Measurements from ENCODE around the gene CNTNAP2. TPM values are rescaled to one million over a fixed set of nuclear protein-coding genes. Genes with fewer than 3 reads are reported as not detected.

CNTNAP2 gene
- total RNA-seq, 2 experiments from 2014 or later: 0.28 TPM; not detected in 1

DNA sequence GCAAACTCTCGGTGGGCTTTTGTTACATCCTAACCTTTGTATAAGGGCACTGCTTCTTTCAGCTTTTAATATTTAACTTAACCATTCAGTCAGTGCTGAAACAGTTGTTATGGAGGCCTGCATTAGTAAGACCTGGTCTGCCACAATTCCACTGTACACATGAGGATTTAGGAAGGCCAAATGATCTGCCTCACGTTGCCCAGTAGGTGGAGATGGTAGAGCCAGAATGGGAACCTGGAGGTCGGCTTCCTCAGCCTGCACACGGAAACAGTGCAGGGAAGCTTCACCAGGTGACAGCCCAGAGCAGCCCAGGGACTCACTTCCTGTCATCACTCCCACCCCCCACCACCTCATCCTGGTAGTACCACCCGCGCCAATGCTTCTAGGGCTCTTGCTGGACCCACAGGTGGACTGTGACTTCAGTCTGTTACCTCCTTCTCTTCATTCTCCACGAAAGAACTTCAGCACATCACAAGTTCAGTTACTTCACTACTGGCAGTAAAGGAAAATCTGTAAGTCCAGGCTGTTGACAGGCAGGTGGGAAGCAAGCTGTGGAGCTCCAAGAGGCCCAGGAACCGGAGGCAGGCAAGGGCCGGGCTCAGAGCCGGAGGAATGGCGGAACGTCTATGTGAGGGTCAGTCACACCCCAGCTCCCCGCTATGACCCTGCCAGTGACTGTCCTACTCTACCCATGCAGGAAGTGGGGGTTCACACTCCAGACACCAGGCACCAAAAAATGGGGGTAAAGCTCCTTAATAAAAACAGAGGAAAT lies 1993.7 kb downstream of the CNTNAP2 start:
- intact Hi-C loops (cut with micrococcal nuclease; ENCODE audit: unreplicated experiment): no loop called here
- H3K79me2 ChIP-seq (ENCODE audit: insufficient read depth, low read depth, low read length): no peaks in the 10 kb centered on the region
- no peak for DNase-seq (ENCODE audit: low spot score)
- H3K9me2 ChIP-seq (ENCODE audit: insufficient read depth, low read length): no peaks in the 10 kb centered on the region
- H2AFZ ChIP-seq (ENCODE audit: low read length): no peak overlapping the region
- CTCF ChIA-PET (ENCODE audit: unreplicated experiment): no interaction called here
- H3K9me3 ChIP-seq (ENCODE audit: low read length): no peaks in the 10 kb centered on the region
- H3K36me3 ChIP-seq (ENCODE audit: insufficient read depth, low read length): no peaks in the 10 kb centered on the region
- POLR2A ChIA-PET: interaction anchor here (0.7 kb wide), 1 partner anchor 52 kb away, joined by 3 read pairs; no protein-coding TSS in a partner anchor
- no peak overlapping the region for H3K4me2 ChIP-seq (ENCODE audit: low read length)
- BruUV-seq (replicated peaks): no TSS peak
- no peak overlapping the region for H3K27ac ChIP-seq (ENCODE audit: low read depth, low read length, poor library complexity, severe bottlenecking)
- H3K4me1 ChIP-seq (ENCODE audit: insufficient read depth, low read length, poor library complexity, severe bottlenecking): no peaks in the 10 kb centered on the region
- TF ChIP-seq, protein P1, sequence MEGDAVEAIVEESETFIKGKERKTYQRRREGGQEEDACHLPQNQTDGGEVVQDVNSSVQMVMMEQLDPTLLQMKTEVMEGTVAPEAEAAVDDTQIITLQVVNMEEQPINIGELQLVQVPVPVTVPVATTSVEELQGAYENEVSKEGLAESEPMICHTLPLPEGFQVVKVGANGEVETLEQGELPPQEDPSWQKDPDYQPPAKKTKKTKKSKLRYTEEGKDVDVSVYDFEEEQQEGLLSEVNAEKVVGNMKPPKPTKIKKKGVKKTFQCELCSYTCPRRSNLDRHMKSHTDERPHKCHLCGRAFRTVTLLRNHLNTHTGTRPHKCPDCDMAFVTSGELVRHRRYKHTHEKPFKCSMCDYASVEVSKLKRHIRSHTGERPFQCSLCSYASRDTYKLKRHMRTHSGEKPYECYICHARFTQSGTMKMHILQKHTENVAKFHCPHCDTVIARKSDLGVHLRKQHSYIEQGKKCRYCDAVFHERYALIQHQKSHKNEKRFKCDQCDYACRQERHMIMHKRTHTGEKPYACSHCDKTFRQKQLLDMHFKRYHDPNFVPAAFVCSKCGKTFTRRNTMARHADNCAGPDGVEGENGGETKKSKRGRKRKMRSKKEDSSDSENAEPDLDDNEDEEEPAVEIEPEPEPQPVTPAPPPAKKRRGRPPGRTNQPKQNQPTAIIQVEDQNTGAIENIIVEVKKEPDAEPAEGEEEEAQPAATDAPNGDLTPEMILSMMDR (conservative IDR thresholded peaks at IDR 0.05; ENCODE audit: low read length): no peak
- no peak for TF ChIP-seq EZH2phosphoT487 (IDR thresholded peaks at IDR 0.05; ENCODE audit: borderline replicate concordance, low read depth, low read length)
- H4K20me1 ChIP-seq (ENCODE audit: insufficient read depth, low read length): no peaks in the 10 kb centered on the region
- H3K4me3 ChIP-seq (ENCODE audit: low read depth, low read length, poor library complexity, severe bottlenecking): no peak overlapping the region

DNA sequence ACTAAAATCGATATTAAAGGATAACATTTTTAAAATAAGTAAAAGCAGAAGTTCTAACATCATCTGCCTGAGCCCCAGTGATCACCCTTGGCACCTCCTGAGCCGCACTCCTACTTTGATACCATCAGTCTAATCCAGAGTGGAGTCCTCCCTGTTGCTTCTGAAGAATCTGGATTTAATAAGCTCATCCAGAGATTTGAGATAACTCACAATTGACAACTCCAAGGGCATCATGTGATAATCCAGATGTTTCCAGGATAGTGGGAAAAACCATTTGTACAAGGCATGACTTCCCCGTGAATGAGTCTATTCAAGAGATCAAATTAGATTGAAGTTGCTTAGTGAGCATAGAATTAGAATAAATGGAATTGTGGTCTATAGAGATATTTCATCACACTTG lies 1998.2 kb downstream of the CNTNAP2 start:
- Histone ChIP-seq H2AFZ (ENCODE audit: low read length) (no peak overlapping the region), H3K79me2 (ENCODE audit: insufficient read depth, low read depth, low read length) (no peaks in the 10 kb centered on the region), H4K20me1 (ENCODE audit: insufficient read depth, low read length) (no peaks in the 10 kb centered on the region), H3K4me1 (ENCODE audit: insufficient read depth, low read length, poor library complexity, severe bottlenecking) (no peaks in the 10 kb centered on the region), H3K27ac (ENCODE audit: low read depth, low read length, poor library complexity, severe bottlenecking) (no peak overlapping the region), H3K4me2 (ENCODE audit: low read length) (no peak overlapping the region), H3K36me3 (ENCODE audit: insufficient read depth, low read length) (no peaks in the 10 kb centered on the region), H3K4me3 (ENCODE audit: low read depth, low read length, poor library complexity, severe bottlenecking) (no peak overlapping the region), H3K9me2 (ENCODE audit: insufficient read depth, low read length) (no peaks in the 10 kb centered on the region), H3K9me3 (ENCODE audit: low read length) (no peaks in the 10 kb centered on the region)
- CTCF ChIA-PET (ENCODE audit: unreplicated experiment): no interaction called here
- POLR2A ChIA-PET: no interaction called here
- intact Hi-C loops (cut with micrococcal nuclease; ENCODE audit: unreplicated experiment): no loop called here
- DNase-seq (ENCODE audit: low spot score): no peak
- no TSS peak for BruUV-seq (replicated peaks)
- no peak for TF ChIP-seq EZH2phosphoT487 (IDR thresholded peaks at IDR 0.05; ENCODE audit: borderline replicate concordance, low read depth, low read length)
- TF ChIP-seq, protein P1 (conservative IDR thresholded peaks at IDR 0.05; ENCODE audit: low read length): no peak

DNA sequence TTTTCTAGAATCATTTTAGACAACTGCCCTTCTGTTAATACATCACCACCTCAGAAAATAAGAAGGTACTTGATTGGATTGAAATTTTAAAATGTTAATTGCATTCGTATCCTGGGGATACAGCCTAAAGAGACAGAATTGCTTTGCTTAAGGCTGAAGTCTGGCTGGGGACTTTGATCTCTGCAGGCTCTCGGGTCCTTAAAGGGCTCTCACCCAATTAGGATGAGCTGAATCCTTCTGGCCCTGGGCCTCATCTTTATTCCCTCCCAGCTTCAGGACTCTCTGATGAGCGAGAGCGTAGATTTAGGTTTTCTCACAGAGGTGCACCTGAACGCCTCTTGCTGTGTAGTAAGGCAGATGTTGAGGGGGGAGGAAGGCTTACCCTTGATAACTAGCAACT lies 1998.7 kb downstream of the CNTNAP2 start:
- Histone ChIP-seq H3K4me3 (ENCODE audit: low read depth, low read length, poor library complexity, severe bottlenecking) (no peak overlapping the region), H3K9me2 (ENCODE audit: insufficient read depth, low read length) (no peaks in the 10 kb centered on the region), H3K27ac (ENCODE audit: low read depth, low read length, poor library complexity, severe bottlenecking) (no peak overlapping the region), H2AFZ (ENCODE audit: low read length) (no peak overlapping the region), H3K36me3 (ENCODE audit: insufficient read depth, low read length) (no peaks in the 10 kb centered on the region), H4K20me1 (ENCODE audit: insufficient read depth, low read length) (no peaks in the 10 kb centered on the region), H3K4me2 (ENCODE audit: low read length) (no peak overlapping the region), H3K9me3 (ENCODE audit: low read length) (no peaks in the 10 kb centered on the region), H3K79me2 (ENCODE audit: insufficient read depth, low read depth, low read length) (no peaks in the 10 kb centered on the region), H3K4me1 (ENCODE audit: insufficient read depth, low read length, poor library complexity, severe bottlenecking) (no peaks in the 10 kb centered on the region)
- TF ChIP-seq, protein P1 (conservative IDR thresholded peaks at IDR 0.05; ENCODE audit: low read length): no peak
- TF ChIP-seq EZH2phosphoT487 (IDR thresholded peaks at IDR 0.05; ENCODE audit: borderline replicate concordance, low read depth, low read length): no peak
- ChIA-PET POLR2A (no interaction called here), CTCF (ENCODE audit: unreplicated experiment) (no interaction called here)
- intact Hi-C loops (cut with micrococcal nuclease; ENCODE audit: unreplicated experiment): no loop called here
- no peak for DNase-seq (ENCODE audit: low spot score)
- BruUV-seq (replicated peaks): no TSS peak
